Measurements from ENCODE around the gene TSPAN32. TPM values are rescaled to one million over a fixed set of nuclear protein-coding genes. Genes with fewer than 3 reads are reported as not detected.
"Not testable (repeated sequence)": the region's sequence is repeated elsewhere in the genome, so short reads cannot be mapped to it uniquely, and the experiment has no call there.

The TSPAN32 gene
- total RNA-seq, 2 experiments from 2014 or later = 20.5 to 41.4 TPM

GRCh38 chr11:2325123-2325522 is 23.3 kb downstream of the TSPAN32 start:
- no peak for DNase-seq
- no peaks in the 10 kb centered on the region for H3K36me3 Mint-ChIP-seq
- no peak overlapping the region for H3K4me3 Mint-ChIP-seq
- ATAC-seq = no peak
- no peak overlapping the region for H3K27ac Mint-ChIP-seq
- no peaks in the 10 kb centered on the region for H3K9me3 Mint-ChIP-seq (ENCODE audit: low read depth)
- peaks cover 25% of the 10 kb centered on the region for H3K27me3 Mint-ChIP-seq
- CTCF ChIA-PET = no interaction called here
- no peaks in the 10 kb centered on the region for H3K4me1 Mint-ChIP-seq

- Mint-ChIP-seq H3K27ac (no peak overlapping the region), H3K9me3 (ENCODE audit: low read depth) (peaks cover under 1% of the 10 kb centered on the region), H3K4me3 (no peak overlapping the region), H3K4me1 (no peaks in the 10 kb centered on the region), H3K27me3 (peaks cover 25% of the 10 kb centered on the region), H3K36me3 (no peaks in the 10 kb centered on the region)
- DNase-seq = no peak
- CTCF ChIA-PET = no interaction called here
- no peak for ATAC-seq
Measured at GRCh38 chr11:2325719-2326118, 23.9 kb downstream of the TSPAN32 start.

GRCh38 chr11:2327032-2327431 is 25.2 kb downstream of the TSPAN32 start:
- CTCF ChIA-PET = no interaction called here
- Mint-ChIP-seq H3K36me3 (no peaks in the 10 kb centered on the region), H3K9me3 (ENCODE audit: low read depth) (peaks cover 7% of the 10 kb centered on the region)

GRCh38 chr11:2328021-2328420 is 26.2 kb downstream of the TSPAN32 start:
- H3K27ac Mint-ChIP-seq = no peak overlapping the region
- H3K36me3 Mint-ChIP-seq = no peaks in the 10 kb centered on the region
- no peak overlapping the region for H3K4me3 Mint-ChIP-seq
- CTCF ChIA-PET = no interaction called here
- H3K4me1 Mint-ChIP-seq = no peaks in the 10 kb centered on the region
- peaks cover 7% of the 10 kb centered on the region for H3K9me3 Mint-ChIP-seq (ENCODE audit: low read depth)
- H3K27me3 Mint-ChIP-seq = peaks cover 9% of the 10 kb centered on the region
- DNase-seq (no peak), ATAC-seq (no peak)

More at GRCh38 chr11:2327032-2327431, 25.2 kb downstream of the TSPAN32 start:
- ATAC-seq (no peak), DNase-seq (no peak)
- no peak overlapping the region for H3K27ac Mint-ChIP-seq
- H3K4me1 Mint-ChIP-seq = no peaks in the 10 kb centered on the region
- peaks cover 14% of the 10 kb centered on the region for H3K27me3 Mint-ChIP-seq
- H3K4me3 Mint-ChIP-seq = no peak overlapping the region

- H3K36me3 Mint-ChIP-seq = no peaks in the 10 kb centered on the region
- no peak overlapping the region for H3K27ac Mint-ChIP-seq
- peaks cover 7% of the 10 kb centered on the region for H3K9me3 Mint-ChIP-seq (ENCODE audit: low read depth)
- H3K27me3 Mint-ChIP-seq = peaks cover 3% of the 10 kb centered on the region
- ATAC-seq = no peak
- no peaks in the 10 kb centered on the region for H3K4me1 Mint-ChIP-seq
- no peak for DNase-seq
- H3K4me3 Mint-ChIP-seq = no peak overlapping the region
- CTCF ChIA-PET = no interaction called here
Measured at GRCh38 chr11:2328656-2329354, 27.0 kb downstream of the TSPAN32 start.

- DNase-seq (no peak), ATAC-seq (no peak)
- Mint-ChIP-seq H3K9me3 (ENCODE audit: low read depth) (peaks cover 7% of the 10 kb centered on the region), H3K4me1 (no peaks in the 10 kb centered on the region), H3K27me3 (peaks cover under 1% of the 10 kb centered on the region), H3K27ac (no peak overlapping the region), H3K36me3 (no peaks in the 10 kb centered on the region), H3K4me3 (no peak overlapping the region)
- CTCF ChIA-PET = no interaction called here
Measured at GRCh38 chr11:2329551-2329950, 27.7 kb downstream of the TSPAN32 start.

GRCh38 chr11:2330696-2331095 is 28.9 kb downstream of the TSPAN32 start:
- Mint-ChIP-seq H3K27ac (no peak overlapping the region), H3K36me3 (no peaks in the 10 kb centered on the region), H3K9me3 (ENCODE audit: low read depth) (peaks cover 7% of the 10 kb centered on the region), H3K4me1 (no peaks in the 10 kb centered on the region), H3K27me3 (no peaks in the 10 kb centered on the region), H3K4me3 (no peak overlapping the region)
- DNase-seq (no peak), ATAC-seq (no peak)
- CTCF ChIA-PET = interaction anchor here (0.7 to 1.1 kb wide), 2 partner anchors 90 to 554 kb away, joined by 3 read pairs; no protein-coding TSS in a partner anchor

GRCh38 chr11:2331404-2331803 is 29.6 kb downstream of the TSPAN32 start:
- Mint-ChIP-seq H3K4me1 (no peaks in the 10 kb centered on the region), H3K4me3 (no peak overlapping the region), H3K36me3 (no peaks in the 10 kb centered on the region), H3K27me3 (no peaks in the 10 kb centered on the region), H3K9me3 (ENCODE audit: low read depth) (peaks cover 7% of the 10 kb centered on the region), H3K27ac (no peak overlapping the region)
- DNase-seq = no peak
- ATAC-seq = no peak
- CTCF ChIA-PET = interaction anchor here (0.7 kb wide), 1 partner anchor 554 kb away, joined by 3 read pairs; no protein-coding TSS in a partner anchor

GRCh38 chr11:2332569-2332968 is 30.8 kb downstream of the TSPAN32 start:
- CTCF ChIA-PET; H3K27ac Mint-ChIP-seq; DNase-seq; H3K9me3 Mint-ChIP-seq (ENCODE audit: low read depth); H3K27me3 Mint-ChIP-seq; H3K4me1 Mint-ChIP-seq; H3K36me3 Mint-ChIP-seq; ATAC-seq; H3K4me3 Mint-ChIP-seq: not testable (repeated sequence)

- ATAC-seq; H3K4me3 Mint-ChIP-seq; CTCF ChIA-PET; H3K36me3 Mint-ChIP-seq; DNase-seq; H3K4me1 Mint-ChIP-seq; H3K9me3 Mint-ChIP-seq (ENCODE audit: low read depth); H3K27ac Mint-ChIP-seq: not testable (repeated sequence)
- H3K27me3 Mint-ChIP-seq = peaks cover 14% of the 10 kb centered on the region
Measured at GRCh38 chr11:2333486-2334205, 31.8 kb downstream of the TSPAN32 start.

GRCh38 chr11:2335286-2335685 is 33.5 kb downstream of the TSPAN32 start:
- peaks cover 20% of the 10 kb centered on the region for H3K27me3 Mint-ChIP-seq
- H3K36me3 Mint-ChIP-seq; ATAC-seq; H3K27ac Mint-ChIP-seq; CTCF ChIA-PET; H3K9me3 Mint-ChIP-seq (ENCODE audit: low read depth); H3K4me3 Mint-ChIP-seq; DNase-seq; H3K4me1 Mint-ChIP-seq: not testable (repeated sequence)

- CTCF ChIA-PET; H3K4me1 Mint-ChIP-seq; H3K36me3 Mint-ChIP-seq; ATAC-seq; H3K27ac Mint-ChIP-seq; H3K9me3 Mint-ChIP-seq (ENCODE audit: low read depth); H3K4me3 Mint-ChIP-seq; DNase-seq: not testable (repeated sequence)
- peaks cover 20% of the 10 kb centered on the region for H3K27me3 Mint-ChIP-seq
Measured at GRCh38 chr11:2338760-2339159, 36.9 kb downstream of the TSPAN32 start.

GRCh38 chr11:2342557-2342956 is 40.7 kb downstream of the TSPAN32 start:
- DNase-seq (no peak), ATAC-seq (no peak)
- Mint-ChIP-seq H3K9me3 (ENCODE audit: low read depth) (no peaks in the 10 kb centered on the region), H3K36me3 (no peaks in the 10 kb centered on the region), H3K27ac (no peak overlapping the region), H3K27me3 (peaks cover 14% of the 10 kb centered on the region), H3K4me1 (no peaks in the 10 kb centered on the region), H3K4me3 (no peak overlapping the region)
- CTCF ChIA-PET = interaction anchor here (0.8 to 2.5 kb wide), 3 partner anchors 37 to 78 kb away, joined by 4 to 7 read pairs (median 4); no protein-coding TSS in a partner anchor

- peaks cover 10% of the 10 kb centered on the region for H3K27me3 Mint-ChIP-seq
- CTCF ChIA-PET = interaction anchor here (0.8 to 2.5 kb wide), 3 partner anchors 38 to 77 kb away, joined by 4 to 7 read pairs (median 4); no protein-coding TSS in a partner anchor
- no peak overlapping the region for H3K4me3 Mint-ChIP-seq
- no peaks in the 10 kb centered on the region for H3K4me1 Mint-ChIP-seq
- no peak overlapping the region for H3K27ac Mint-ChIP-seq
- no peaks in the 10 kb centered on the region for H3K36me3 Mint-ChIP-seq
- no peak for DNase-seq
- no peak for ATAC-seq
- H3K9me3 Mint-ChIP-seq (ENCODE audit: low read depth) = no peaks in the 10 kb centered on the region
Measured at GRCh38 chr11:2342981-2343380, 41.2 kb downstream of the TSPAN32 start.

Data from activated CD8-positive, alpha-beta memory T cell treated with anti-CD3 and anti-CD28 coated beads, Interleukin-2, amount 10 ng/mL, durations not matched to agents 7 days and 5 days (primary cell).